A549 (cell line): ENCODE data around the gene ZNF57. TPM values are rescaled to one million over a fixed set of nuclear protein-coding genes. Genes with fewer than 3 reads are reported as not detected.
"Not testable (repeated sequence)": the region's sequence is repeated elsewhere in the genome, so short reads cannot be mapped to it uniquely, and the experiment has no call there.

Experiments
- ATAC-seq, 2 experiments: fragments of 200-7000 bp in 1 of 2; fragments of >200 bp in 1 of 2; cut with Nextera tagmentation in 1 of 2; cut with Tn5 transposase in 1 of 2; 3 replicates each; pipeline versions ENCODE4 v1.8.0 to v1.9.1; 2018 to 2020; ENCODE audit warnings: mild to moderate bottlenecking in 1 of 2, moderate library complexity in 1 of 2
- CTCF ChIA-PET: fragments of 300-600 bp; sonication (Branson Sonifier 250); formaldehyde crosslinking; extraction: SDS; loops from one replicate; lab custom pipeline; 2021; ENCODE audit warnings: antibody characterized with exemption, inconsistent platforms; lab: Yijun Ruan, JAX
- POLR2A ChIA-PET: fragments of 350-600 bp; formaldehyde crosslinking; extraction: SDS; loops from one replicate; lab custom pipeline; 2021; ENCODE audit warnings: antibody characterized with exemption, inconsistent platforms; lab: Yijun Ruan, JAX
- DNase-seq, 2 experiments: peaks; one replicate each; pipeline versions ENCODE4 v3.0.0 to v3.0.0-alpha.2; 2011 to 2016; ENCODE audit warnings: low read depth in 1 of 2, low spot score in 1 of 2
- FAIRE-seq: peaks from 2 replicates; lab custom pipeline; 2011; peaks lifted over from hg19 to GRCh38; lab: Jason Lieb, UNC
- H3K27ac ChIP-seq, 2 experiments: fragments of >200 bp; sonication (Bioruptor Twin); formaldehyde crosslinking; 3 replicates each; pipeline ENCODE4 v1.5.1; 2016 to 2017
- H3K4me1 ChIP-seq: fragments of >200 bp; sonication (Bioruptor Twin); formaldehyde crosslinking; 3 replicates; pipeline ENCODE4 v1.6.1; 2016
- H3K4me2 ChIP-seq: fragments of >200 bp; sonication (Bioruptor Twin); formaldehyde crosslinking; 3 replicates; pipeline ENCODE4 v1.6.1; 2016
- H3K4me3 ChIP-seq: fragments of >200 bp; sonication (Bioruptor Twin); formaldehyde crosslinking; 3 replicates; pipeline ENCODE4 v1.5.1; 2016
- H3K9me3 ChIP-seq: fragments of >200 bp; sonication (Bioruptor Twin); formaldehyde crosslinking; 3 replicates; pipeline ENCODE4 v1.6.1; 2016
- BHLHE40 ChIP-seq: IDR thresholded peaks from 2 replicates; pipeline ENCODE4 v1.6.1; 2012; ENCODE audit warnings: low read depth, low read length, inconsistent platforms
- CEBPB ChIP-seq, 2 experiments: fragments of >200 bp in 1 of 2; sonication (Bioruptor Twin) in 1 of 2; formaldehyde crosslinking in 1 of 2; IDR thresholded peaks; 2 replicates each; pipeline ENCODE4 v1.6.1; 2012 to 2016
- CHD4 ChIP-seq: fragments of 200-600 bp; sonication (generic); IDR thresholded peaks from 2 replicates; pipeline ENCODE4 v1.6.1; 2016; ENCODE audit warnings: antibody characterized with exemption, mild to moderate bottlenecking, borderline replicate concordance
- FOSB ChIP-seq: fragments of 250-450 bp; sonication (Bioruptor Pico); IDR thresholded peaks from 2 replicates; pipeline ENCODE4 v1.5.0; 2020; ENCODE audit warnings: mild to moderate bottlenecking, moderate library complexity
- FOSL2 ChIP-seq, 2 experiments: fragments of 450-650 bp in 1 of 2; fragments of >200 bp in 1 of 2; sonication (Bioruptor Twin) in 1 of 2; formaldehyde crosslinking; IDR thresholded peaks; 2 replicates each; pipeline versions ENCODE4 v1.5.0 to v1.6.1; 2016 to 2020; ENCODE audit warnings: mild to moderate bottlenecking in 1 of 2, moderate library complexity in 1 of 2
- GATA3 ChIP-seq: IDR thresholded peaks from 2 replicates; pipeline ENCODE4 v1.6.1; 2012; ENCODE audit warnings: borderline replicate concordance
- HOXB13 ChIP-seq: fragments of 250-450 bp; sonication (Bioruptor Pico); IDR thresholded peaks from 2 replicates; pipeline ENCODE4 v1.5.0; 2020; ENCODE audit warnings: low read depth, mild to moderate bottlenecking, moderate library complexity
- KDM1A ChIP-seq: fragments of 200-600 bp; sonication (generic); IDR thresholded peaks from 2 replicates; pipeline ENCODE4 v1.6.1; 2016; ENCODE audit warnings: low read depth, mild to moderate bottlenecking
- KDM5A ChIP-seq: fragments of 200-600 bp; sonication (generic); IDR thresholded peaks from 2 replicates; pipeline ENCODE4 v1.6.1; 2016; ENCODE audit warnings: antibody characterized with exemption, mild to moderate bottlenecking
- NR3C1 ChIP-seq: fragments of >200 bp; sonication (Bioruptor Twin); formaldehyde crosslinking; IDR thresholded peaks from 3 replicates; pipeline ENCODE4 v1.6.1; 2017
- PHF8 ChIP-seq: fragments of 200-600 bp; sonication (generic); IDR thresholded peaks from 2 replicates; pipeline ENCODE4 v1.6.1; 2016; ENCODE audit warnings: low read depth, mild to moderate bottlenecking, antibody characterized with exemption, moderate library complexity, borderline replicate concordance
- RAD21 ChIP-seq, 2 experiments: fragments of >200 bp in 1 of 2; sonication (Bioruptor Twin) in 1 of 2; formaldehyde crosslinking in 1 of 2; IDR thresholded peaks in 1 of 2; conservative IDR thresholded peaks in 1 of 2; 2 replicates in 1 of 2; 3 replicates in 1 of 2; pipeline ENCODE4 v1.6.1; 2012 to 2018; ENCODE audit warnings: inconsistent platforms in 1 of 2
- RARB ChIP-seq: fragments of 250-450 bp; sonication (Bioruptor Pico); IDR thresholded peaks from 2 replicates; pipeline ENCODE4 v1.8.0; 2021; ENCODE audit warnings: mild to moderate bottlenecking, moderate library complexity
- RNF2 ChIP-seq: fragments of 200-600 bp; sonication (generic); IDR thresholded peaks from 2 replicates; pipeline ENCODE4 v1.6.1; 2016; ENCODE audit warnings: low read depth, mild to moderate bottlenecking, antibody characterized with exemption, moderate library complexity, borderline replicate concordance
- TP53 ChIP-seq: fragments of 250-450 bp; sonication (Bioruptor Pico); IDR thresholded peaks from 2 replicates; pipeline ENCODE4 v1.5.0; 2021; ENCODE audit warnings: mild to moderate bottlenecking, moderate library complexity
- ZC3H11A ChIP-seq: fragments of 450-650 bp; IDR thresholded peaks from 2 replicates; pipeline ENCODE4 v1.6.1; 2014; ENCODE audit warnings: antibody characterized with exemption, mild to moderate bottlenecking
- ZSCAN20 ChIP-seq: fragments of 250-450 bp; sonication (Bioruptor Pico); IDR thresholded peaks from 2 replicates; pipeline ENCODE4 v1.8.0; 2022; ENCODE audit warnings: mild to moderate bottlenecking, moderate library complexity
- WGBS: methylation state at CpG from one replicate; pipeline ENCODE4 v1.1.6; 2017; ENCODE audit errors: missing lambda C conversion rate; 5-methylcytosine and 5-hydroxymethylcytosine counted together
- polyA plus RNA-seq, 4 experiments: library from polyadenylated mRNA; depleted of rRNA in 3 of 4; stranded (reverse); fragments of >200 nt; fragmentation: RNase III in 1 of 4; extraction: RNeasy Plus Mini Kit Qiagen cat#74134 plus additional on column Dnase treatment in 1 of 4; gene quantifications; 2 replicates in 3 of 4; 3 replicates in 1 of 4; pipeline ENCODE4 v1.2.3, GENCODE V29; 2011 to 2017
- TF ChIP-seq, protein P1 (sequence below): fragments of 250-450 bp; sonication (Bioruptor Pico); IDR thresholded peaks from 2 replicates; pipeline ENCODE4 v1.5.0; 2020; ENCODE audit warnings: low read depth, mild to moderate bottlenecking, moderate library complexity
- TF ChIP-seq, protein P2 (sequence below): fragments of >200 bp; sonication (Bioruptor Twin); formaldehyde crosslinking; IDR thresholded peaks from 2 replicates; pipeline ENCODE4 v1.6.1; 2016
- TF ChIP-seq, protein P3 (sequence below): IDR thresholded peaks from 2 replicates; pipeline ENCODE4 v1.6.1; 2012
- TF ChIP-seq, protein P4 (sequence below): fragments of >200 bp; sonication (Bioruptor Twin); formaldehyde crosslinking; IDR thresholded peaks from 3 replicates; pipeline ENCODE4 v1.6.1; 2016
- TF ChIP-seq, protein P5 (sequence below): fragments of 450-650 bp; IDR thresholded peaks from 2 replicates; pipeline ENCODE4 v1.6.1; 2014; ENCODE audit warnings: antibody characterized with exemption
- TF ChIP-seq, protein P6 (sequence below): fragments of 150-350 bp; IDR thresholded peaks from 2 replicates; pipeline ENCODE4 v1.6.1; 2014; ENCODE audit warnings: low read depth, mild to moderate bottlenecking, low read length

The ZNF57 gene
- polyA plus RNA-seq, 2 of the 4 experiments (the other 2 are of a cell fraction): 2.5 to 2.6 TPM

DNA sequence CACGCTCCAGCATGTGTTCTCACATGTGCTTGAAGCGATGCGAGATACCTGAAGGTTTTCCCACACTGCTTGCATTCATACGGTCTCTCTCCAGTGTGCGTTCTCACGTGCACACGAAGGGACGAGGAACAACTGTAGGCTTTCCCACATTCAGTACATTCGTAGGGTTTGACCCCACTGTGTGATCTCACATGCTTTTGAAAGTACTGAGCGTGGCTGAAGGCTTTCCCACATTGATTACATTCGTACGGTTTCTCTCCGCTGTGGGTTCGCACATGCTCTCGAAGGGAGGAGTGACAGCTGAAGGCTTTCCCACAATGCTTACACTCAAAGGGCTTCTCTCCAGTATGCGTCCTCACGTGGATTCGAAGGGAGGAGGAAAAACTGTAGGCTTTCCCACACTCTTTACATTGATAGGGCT, 32.8 kb downstream of the ZNF57 start:
- ATAC-seq (no peak), DNase-seq (peak in 1 of 2 experiments; percentile 26), FAIRE-seq (no peak)
- no peaks in the 10 kb centered on the region for H3K4me1 ChIP-seq
- no peak overlapping the region for H3K27ac ChIP-seq
- ChIA-PET CTCF (no interaction called here), POLR2A (no interaction called here)
- no peak overlapping the region for H3K4me2 ChIP-seq
- H3K9me3 ChIP-seq: peaks cover 55% of the 10 kb centered on the region
- TF ChIP-seq, protein P1, sequence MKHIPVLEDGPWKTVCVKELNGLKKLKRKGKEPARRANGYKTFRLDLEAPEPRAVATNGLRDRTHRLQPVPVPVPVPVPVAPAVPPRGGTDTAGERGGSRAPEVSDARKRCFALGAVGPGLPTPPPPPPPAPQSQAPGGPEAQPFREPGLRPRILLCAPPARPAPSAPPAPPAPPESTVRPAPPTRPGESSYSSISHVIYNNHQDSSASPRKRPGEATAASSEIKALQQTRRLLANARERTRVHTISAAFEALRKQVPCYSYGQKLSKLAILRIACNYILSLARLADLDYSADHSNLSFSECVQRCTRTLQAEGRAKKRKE (CRISPR knock-in tag): no peak
- TF ChIP-seq, protein P2, sequence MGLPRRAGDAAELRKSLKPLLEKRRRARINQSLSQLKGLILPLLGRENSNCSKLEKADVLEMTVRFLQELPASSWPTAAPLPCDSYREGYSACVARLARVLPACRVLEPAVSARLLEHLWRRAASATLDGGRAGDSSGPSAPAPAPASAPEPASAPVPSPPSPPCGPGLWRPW: peak; percentile 22; the same call in 1 of the 2 replicates
- peak; percentile 48; the same call in 1 of the 2 replicates for TF ChIP-seq GATA3
- TF ChIP-seq KDM1A: peak; percentile 75; the same call in 1 of the 2 replicates
- TF ChIP-seq, protein P3, sequence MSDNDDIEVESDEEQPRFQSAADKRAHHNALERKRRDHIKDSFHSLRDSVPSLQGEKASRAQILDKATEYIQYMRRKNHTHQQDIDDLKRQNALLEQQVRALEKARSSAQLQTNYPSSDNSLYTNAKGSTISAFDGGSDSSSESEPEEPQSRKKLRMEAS: 0 out of 2 replicates have a peak, but pooled peaks have one; percentile 16
- H3K4me3 ChIP-seq: no peak overlapping the region
- 95% methylated on average over 18 of the region's 18 CpGs for WGBS

DNA sequence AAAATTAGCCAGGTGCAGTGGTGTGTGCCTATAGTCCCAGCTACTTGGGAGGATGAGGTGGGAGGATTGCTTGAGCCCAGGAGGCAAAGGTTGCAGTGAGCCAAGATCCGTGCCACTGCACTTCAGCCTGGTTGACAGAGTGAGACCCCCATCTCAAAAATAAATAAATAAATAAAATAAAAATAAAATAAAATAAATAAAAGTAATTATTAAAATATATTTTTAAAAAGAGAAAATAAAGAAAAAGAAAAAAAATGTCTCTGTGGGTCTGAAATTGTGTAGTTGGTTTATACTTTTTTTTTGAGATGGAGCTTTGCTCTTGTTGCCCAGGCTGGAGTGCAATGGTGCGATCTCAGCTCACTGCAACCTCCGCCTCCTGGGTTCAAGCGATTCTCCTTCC, 35.1 kb downstream of the ZNF57 start:
- POLR2A ChIA-PET, H3K4me2 ChIP-seq, DNase-seq, H3K4me1 ChIP-seq, H3K4me3 ChIP-seq, CTCF ChIA-PET, ATAC-seq, H3K27ac ChIP-seq, FAIRE-seq: not testable (repeated sequence)
- H3K9me3 ChIP-seq: peaks cover 45% of the 10 kb centered on the region
- 92% methylated on average over 4 of the region's 4 CpGs for WGBS

DNA sequence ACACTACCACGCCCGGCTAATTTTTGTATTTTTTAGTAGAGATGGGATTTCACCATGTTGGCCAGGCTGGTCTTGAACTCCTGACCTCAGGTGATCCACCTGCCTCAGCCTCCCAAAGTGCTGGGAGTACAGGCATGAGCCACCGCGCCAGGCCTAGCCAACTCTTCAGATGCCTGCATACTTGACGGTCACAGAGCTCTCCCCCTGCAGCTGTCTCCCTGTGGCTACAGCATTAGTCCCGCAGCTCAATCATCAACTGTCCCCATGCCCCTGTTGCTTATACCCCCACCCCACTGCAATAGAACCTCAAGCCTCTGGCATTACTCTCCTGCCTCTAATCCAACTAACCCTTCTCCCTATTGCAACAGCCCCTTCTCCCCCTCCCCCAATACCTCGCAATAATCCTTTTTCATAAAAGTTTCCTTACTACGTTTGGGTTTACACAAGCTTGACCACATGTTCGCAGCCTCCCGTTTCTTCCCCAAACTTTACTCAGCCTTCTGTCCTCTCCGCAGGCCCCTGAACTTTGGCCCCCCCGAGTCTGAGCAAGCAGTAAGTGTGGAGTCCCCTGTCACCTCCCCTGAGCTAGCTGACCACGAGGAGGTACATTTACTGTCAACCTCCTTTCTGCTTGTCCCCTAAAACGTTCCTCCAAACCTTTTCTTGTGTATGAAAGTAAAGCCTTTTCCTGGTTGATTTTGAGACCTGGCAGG, 42.4 kb downstream of the ZNF57 start:
- ChIA-PET POLR2A (no interaction called here), CTCF (interaction anchor here (0.7 to 0.9 kb wide), 2 partner anchors 154 to 762 kb away, joined by 3 to 6 read pairs; no protein-coding TSS in a partner anchor)
- Histone ChIP-seq H3K4me3 (no peak overlapping the region), H3K4me1 (no peaks in the 10 kb centered on the region), H3K27ac (no peak overlapping the region), H3K9me3 (no peaks in the 10 kb centered on the region; the same call in 2 of the 3 replicates), H3K4me2 (no peak overlapping the region)
- TF ChIP-seq GATA3 (no peak), BHLHE40 (no peak), ZSCAN20 (CRISPR knock-in tag) (no peak)
- TF ChIP-seq, protein P4, sequence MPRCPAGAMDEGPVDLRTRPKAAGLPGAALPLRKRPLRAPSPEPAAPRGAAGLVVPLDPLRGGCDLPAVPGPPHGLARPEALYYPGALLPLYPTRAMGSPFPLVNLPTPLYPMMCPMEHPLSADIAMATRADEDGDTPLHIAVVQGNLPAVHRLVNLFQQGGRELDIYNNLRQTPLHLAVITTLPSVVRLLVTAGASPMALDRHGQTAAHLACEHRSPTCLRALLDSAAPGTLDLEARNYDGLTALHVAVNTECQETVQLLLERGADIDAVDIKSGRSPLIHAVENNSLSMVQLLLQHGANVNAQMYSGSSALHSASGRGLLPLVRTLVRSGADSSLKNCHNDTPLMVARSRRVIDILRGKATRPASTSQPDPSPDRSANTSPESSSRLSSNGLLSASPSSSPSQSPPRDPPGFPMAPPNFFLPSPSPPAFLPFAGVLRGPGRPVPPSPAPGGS: no peak
- FAIRE-seq (no peak), ATAC-seq (no peak), DNase-seq (no peak)
- WGBS: 85% methylated on average over 13 of the region's 14 CpGs

DNA sequence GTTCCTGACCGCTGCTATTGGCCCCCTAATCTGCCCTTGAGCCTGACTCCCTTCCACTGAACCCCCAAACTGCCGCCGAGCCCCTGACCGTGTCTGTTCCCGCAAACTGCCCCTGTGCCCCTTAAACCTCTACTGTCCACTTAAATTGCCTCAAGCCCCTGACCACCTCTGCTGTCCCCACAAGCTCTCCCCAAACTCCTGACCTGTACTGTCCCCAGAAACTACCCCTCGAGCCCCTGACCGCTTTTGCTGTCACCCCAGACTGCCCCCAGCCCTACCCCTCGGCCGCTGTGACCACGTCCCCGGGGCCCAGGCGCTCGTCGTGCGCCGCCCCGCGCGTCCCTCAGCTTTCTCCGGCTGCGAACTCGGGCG, 43.7 kb downstream of the ZNF57 start:
- Histone ChIP-seq H3K4me1 (peaks cover 5% of the 10 kb centered on the region), H3K4me3 (peak overlapping the region; percentile 95), H3K4me2 (peak overlapping the region; percentile 92), H3K27ac (peak overlapping the region; percentile 77 to 86), H3K9me3 (no peaks in the 10 kb centered on the region)
- ChIA-PET CTCF (interaction anchor here (0.8 to 1.0 kb wide), 2 partner anchors 57 to 516 kb away, joined by 3 to 4 read pairs; no protein-coding TSS in a partner anchor), POLR2A (no interaction called here)
- peak; percentile 41 to 47; a peak in 4 of 6 replicates for ATAC-seq
- FAIRE-seq: no peak
- WGBS: 5% methylated on average over 4 of the region's 23 CpGs
- DNase-seq: no peak
- TF ChIP-seq NR3C1 (no peak), TP53 (CRISPR knock-in tag) (no peak), ZC3H11A (no peak), HOXB13 (no peak), RNF2 (no peak), FOSB (CRISPR knock-in tag) (no peak), CHD4 (no peak), RARB (CRISPR knock-in tag) (no peak), FOSL2 (IDR thresholded peaks at IDR 0.05) (no peak), FOSL2 (CRISPR knock-in tag; IDR thresholded peaks at IDR 0.05) (no peak), PHF8 (peak; percentile 18; the same call in 1 of the 2 replicates), KDM5A (no peak), CEBPB (IDR thresholded peaks at IDR 0.05) (no peak), RAD21 (conservative IDR thresholded peaks at IDR 0.05 in 1 of 2, IDR thresholded peaks at IDR 0.05 in 1 of 2) (no peak)
- TF ChIP-seq, protein P5, sequence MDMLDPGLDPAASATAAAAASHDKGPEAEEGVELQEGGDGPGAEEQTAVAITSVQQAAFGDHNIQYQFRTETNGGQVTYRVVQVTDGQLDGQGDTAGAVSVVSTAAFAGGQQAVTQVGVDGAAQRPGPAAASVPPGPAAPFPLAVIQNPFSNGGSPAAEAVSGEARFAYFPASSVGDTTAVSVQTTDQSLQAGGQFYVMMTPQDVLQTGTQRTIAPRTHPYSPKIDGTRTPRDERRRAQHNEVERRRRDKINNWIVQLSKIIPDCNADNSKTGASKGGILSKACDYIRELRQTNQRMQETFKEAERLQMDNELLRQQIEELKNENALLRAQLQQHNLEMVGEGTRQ: no peak
- TF ChIP-seq, protein P6, sequence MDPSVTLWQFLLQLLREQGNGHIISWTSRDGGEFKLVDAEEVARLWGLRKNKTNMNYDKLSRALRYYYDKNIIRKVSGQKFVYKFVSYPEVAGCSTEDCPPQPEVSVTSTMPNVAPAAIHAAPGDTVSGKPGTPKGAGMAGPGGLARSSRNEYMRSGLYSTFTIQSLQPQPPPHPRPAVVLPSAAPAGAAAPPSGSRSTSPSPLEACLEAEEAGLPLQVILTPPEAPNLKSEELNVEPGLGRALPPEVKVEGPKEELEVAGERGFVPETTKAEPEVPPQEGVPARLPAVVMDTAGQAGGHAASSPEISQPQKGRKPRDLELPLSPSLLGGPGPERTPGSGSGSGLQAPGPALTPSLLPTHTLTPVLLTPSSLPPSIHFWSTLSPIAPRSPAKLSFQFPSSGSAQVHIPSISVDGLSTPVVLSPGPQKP: no peak
